HG02840 (cell line): ENCODE measurements around the gene DNAJB5.
"Not testable (repeated sequence)": the region's sequence is repeated elsewhere in the genome, so short reads cannot be mapped to it uniquely, and the experiment has no call there.

ENCODE experiments used
- ATAC-seq: cut with Tn5 transposase; IDR thresholded peaks from one replicate; pipeline ENCODE4 v1.9.1; 2021; ENCODE audit warnings: mild to moderate bottlenecking, moderate library complexity, moderate number of reproducible peaks; ENCODE audit not compliant: unreplicated experiment, low FRiP score

The DNAJB5 gene

GRCh38 chr9:34998266-34998665, 8.7 kb downstream of the DNAJB5 start:
- ATAC-seq, result no peak

- ATAC-seq, result no peak
Measured at GRCh38 chr9:34999576-34999975, 10.0 kb downstream of the DNAJB5 start.

- ATAC-seq, result no peak
Measured at GRCh38 chr9:35000535-35001284, 11.2 kb downstream of the DNAJB5 start.

- ATAC-seq, result no peak
Measured at GRCh38 chr9:35001285-35001677, 11.7 kb downstream of the DNAJB5 start.

- ATAC-seq, result no peak
Measured at GRCh38 chr9:35001803-35002502, 12.4 kb downstream of the DNAJB5 start.

- no peak for ATAC-seq
Measured at GRCh38 chr9:35002623-35003022, 13.1 kb downstream of the DNAJB5 start.

- not testable (repeated sequence) for ATAC-seq
Measured at GRCh38 chr9:35004299-35004698, 14.8 kb downstream of the DNAJB5 start.

GRCh38 chr9:35010351-35010958, 20.9 kb downstream of the DNAJB5 start:
- no peak for ATAC-seq

GRCh38 chr9:35014517-35014916, 25.0 kb downstream of the DNAJB5 start:
- no peak for ATAC-seq

GRCh38 chr9:35023443-35023842, 33.9 kb downstream of the DNAJB5 start:
- not testable (repeated sequence) for ATAC-seq

- no peak for ATAC-seq
Measured at GRCh38 chr9:35026671-35027070, 37.1 kb downstream of the DNAJB5 start.

GRCh38 chr9:35027374-35027773, 37.8 kb downstream of the DNAJB5 start:
- ATAC-seq, result no peak

- no peak for ATAC-seq
Measured at GRCh38 chr9:35027860-35028259, 38.3 kb downstream of the DNAJB5 start.

- no peak for ATAC-seq
Measured at GRCh38 chr9:35028341-35028740, 38.8 kb downstream of the DNAJB5 start.

GRCh38 chr9:35029241-35029640, 39.7 kb downstream of the DNAJB5 start:
- ATAC-seq, result no peak

GRCh38 chr9:35029852-35030251, 40.3 kb downstream of the DNAJB5 start:
- ATAC-seq, result no peak

- ATAC-seq, result no peak
Measured at GRCh38 chr9:35033101-35033500, 43.6 kb downstream of the DNAJB5 start.

GRCh38 chr9:35035851-35036701, 46.5 kb downstream of the DNAJB5 start:
- no peak for ATAC-seq

GRCh38 chr9:35042081-35042604, 52.6 kb downstream of the DNAJB5 start:
- no peak for ATAC-seq

- ATAC-seq, result no peak
Measured at GRCh38 chr9:35042891-35043545, 53.5 kb downstream of the DNAJB5 start.
